OCI-LY7 (cell line): ENCODE results near the gene PRKACG.

ENCODE experiments used
- CTCF ChIP-seq: fragments of 200-600 bp; sonication (generic); conservative IDR thresholded peaks from 2 replicates; pipeline ENCODE4 v1.5.1; 2014; ENCODE audit warnings: mild to moderate bottlenecking, antibody characterized with exemption, low read length, moderate library complexity, mixed read lengths
- EZH2phosphoT487 ChIP-seq: fragments of 200-600 bp; sonication (generic); IDR thresholded peaks from 2 replicates; pipeline ENCODE4 v1.6.1; 2018; ENCODE audit warnings: low read depth, borderline replicate concordance, mild to moderate bottlenecking, mixed run types, antibody characterized with exemption, low read length, moderate library complexity, mixed read lengths

- TF ChIP-seq CTCF (no peak), EZH2phosphoT487 (no peak)
Measured at GRCh38 chr9:68975365-68976043, 38.4 kb downstream of the PRKACG start.
